A549 (cell line): ENCODE results near the gene UVSSA. TPM values are rescaled to one million over a fixed set of nuclear protein-coding genes. Genes with fewer than 3 reads are reported as not detected.

ENCODE experiments used
- ATAC-seq, 2 experiments: fragments of 200-7000 bp in 1 of 2; fragments of >200 bp in 1 of 2; cut with Nextera tagmentation in 1 of 2; cut with Tn5 transposase in 1 of 2; 3 replicates each; pipeline versions ENCODE4 v1.8.0 to v1.9.1; 2018 to 2020; ENCODE audit warnings: mild to moderate bottlenecking in 1 of 2, moderate library complexity in 1 of 2
- CTCF ChIA-PET: fragments of 300-600 bp; sonication (Branson Sonifier 250); formaldehyde crosslinking; extraction: SDS; loops from one replicate; lab custom pipeline; 2021; ENCODE audit warnings: antibody characterized with exemption, inconsistent platforms; lab: Yijun Ruan, JAX
- POLR2A ChIA-PET: fragments of 350-600 bp; formaldehyde crosslinking; extraction: SDS; loops from one replicate; lab custom pipeline; 2021; ENCODE audit warnings: antibody characterized with exemption, inconsistent platforms; lab: Yijun Ruan, JAX
- DNase-seq, 2 experiments: peaks; one replicate each; pipeline versions ENCODE4 v3.0.0 to v3.0.0-alpha.2; 2011 to 2016; ENCODE audit warnings: low read depth in 1 of 2, low spot score in 1 of 2
- FAIRE-seq: peaks from 2 replicates; lab custom pipeline; 2011; peaks lifted over from hg19 to GRCh38; lab: Jason Lieb, UNC
- H3K27ac ChIP-seq, 2 experiments: fragments of >200 bp; sonication (Bioruptor Twin); formaldehyde crosslinking; 3 replicates each; pipeline ENCODE4 v1.5.1; 2016 to 2017
- H3K4me1 ChIP-seq: fragments of >200 bp; sonication (Bioruptor Twin); formaldehyde crosslinking; 3 replicates; pipeline ENCODE4 v1.6.1; 2016
- H3K4me2 ChIP-seq: fragments of >200 bp; sonication (Bioruptor Twin); formaldehyde crosslinking; 3 replicates; pipeline ENCODE4 v1.6.1; 2016
- H3K4me3 ChIP-seq: fragments of >200 bp; sonication (Bioruptor Twin); formaldehyde crosslinking; 3 replicates; pipeline ENCODE4 v1.5.1; 2016
- H3K9me3 ChIP-seq: fragments of >200 bp; sonication (Bioruptor Twin); formaldehyde crosslinking; 3 replicates; pipeline ENCODE4 v1.6.1; 2016
- CBX8 ChIP-seq: fragments of 200-600 bp; sonication (generic); IDR thresholded peaks from 2 replicates; pipeline ENCODE4 v1.6.1; 2016
- CEBPB ChIP-seq, 2 experiments: fragments of >200 bp in 1 of 2; sonication (Bioruptor Twin) in 1 of 2; formaldehyde crosslinking in 1 of 2; IDR thresholded peaks; 2 replicates each; pipeline ENCODE4 v1.6.1; 2012 to 2016
- CHD2 ChIP-seq: fragments of 150-350 bp; IDR thresholded peaks from 2 replicates; pipeline ENCODE4 v1.6.1; 2014; ENCODE audit warnings: low read length; ENCODE audit not compliant: partially characterized antibody
- CHD4 ChIP-seq: fragments of 200-600 bp; sonication (generic); IDR thresholded peaks from 2 replicates; pipeline ENCODE4 v1.6.1; 2016; ENCODE audit warnings: antibody characterized with exemption, mild to moderate bottlenecking, borderline replicate concordance
- FOSB ChIP-seq: fragments of 250-450 bp; sonication (Bioruptor Pico); IDR thresholded peaks from 2 replicates; pipeline ENCODE4 v1.5.0; 2020; ENCODE audit warnings: mild to moderate bottlenecking, moderate library complexity
- FOSL2 ChIP-seq, 2 experiments: fragments of 450-650 bp in 1 of 2; fragments of >200 bp in 1 of 2; sonication (Bioruptor Twin) in 1 of 2; formaldehyde crosslinking; IDR thresholded peaks; 2 replicates each; pipeline versions ENCODE4 v1.5.0 to v1.6.1; 2016 to 2020; ENCODE audit warnings: mild to moderate bottlenecking in 1 of 2, moderate library complexity in 1 of 2
- HEYL ChIP-seq: fragments of 250-450 bp; sonication (Bioruptor Pico); IDR thresholded peaks from 2 replicates; pipeline ENCODE4 v1.8.0; 2021; ENCODE audit warnings: mild to moderate bottlenecking, moderate library complexity
- HOXB5 ChIP-seq: fragments of 250-450 bp; sonication (Bioruptor Pico); IDR thresholded peaks from 2 replicates; pipeline ENCODE4 v1.5.0; 2020; ENCODE audit warnings: mild to moderate bottlenecking, moderate library complexity
- JUN ChIP-seq, 2 experiments: fragments of >200 bp; sonication (Bioruptor Twin); formaldehyde crosslinking; IDR thresholded peaks; 2 replicates in 1 of 2; 3 replicates in 1 of 2; pipeline ENCODE4 v1.6.1; 2016 to 2017
- JUNB ChIP-seq: fragments of >200 bp; sonication (Bioruptor Twin); formaldehyde crosslinking; IDR thresholded peaks from 2 replicates; pipeline ENCODE4 v1.6.1; 2016
- NPAS2 ChIP-seq: fragments of 250-450 bp; sonication (Bioruptor Pico); IDR thresholded peaks from 2 replicates; pipeline ENCODE4 v1.8.0; 2022; ENCODE audit warnings: mild to moderate bottlenecking, moderate library complexity, borderline replicate concordance
- PHF8 ChIP-seq: fragments of 200-600 bp; sonication (generic); IDR thresholded peaks from 2 replicates; pipeline ENCODE4 v1.6.1; 2016; ENCODE audit warnings: low read depth, mild to moderate bottlenecking, antibody characterized with exemption, moderate library complexity, borderline replicate concordance
- POLR2A ChIP-seq: IDR thresholded peaks from 2 replicates; pipeline ENCODE4 v1.6.1; 2012; ENCODE audit warnings: mild to moderate bottlenecking, low read length
- RARB ChIP-seq: fragments of 250-450 bp; sonication (Bioruptor Pico); IDR thresholded peaks from 2 replicates; pipeline ENCODE4 v1.8.0; 2021; ENCODE audit warnings: mild to moderate bottlenecking, moderate library complexity
- RFX5 ChIP-seq: fragments of 450-650 bp; IDR thresholded peaks from 2 replicates; pipeline ENCODE4 v1.7.1; 2014; ENCODE audit warnings: antibody characterized with exemption, mild to moderate bottlenecking, moderate library complexity
- SMC3 ChIP-seq: fragments of >200 bp; sonication (Bioruptor Twin); formaldehyde crosslinking; IDR thresholded peaks from 3 replicates; pipeline ENCODE4 v1.6.1; 2018; ENCODE audit warnings: inconsistent platforms
- TFCP2L1 ChIP-seq: fragments of 250-450 bp; sonication (Bioruptor Pico); IDR thresholded peaks from 2 replicates; pipeline ENCODE4 v1.5.0; 2021; ENCODE audit warnings: mild to moderate bottlenecking
- ZC3H11A ChIP-seq: fragments of 450-650 bp; IDR thresholded peaks from 2 replicates; pipeline ENCODE4 v1.6.1; 2014; ENCODE audit warnings: antibody characterized with exemption, mild to moderate bottlenecking
- ZSCAN20 ChIP-seq: fragments of 250-450 bp; sonication (Bioruptor Pico); IDR thresholded peaks from 2 replicates; pipeline ENCODE4 v1.8.0; 2022; ENCODE audit warnings: mild to moderate bottlenecking, moderate library complexity
- WGBS: methylation state at CpG from one replicate; pipeline ENCODE4 v1.1.6; 2017; ENCODE audit errors: missing lambda C conversion rate; 5-methylcytosine and 5-hydroxymethylcytosine counted together
- polyA plus RNA-seq, 4 experiments: library from polyadenylated mRNA; depleted of rRNA in 3 of 4; stranded (reverse); fragments of >200 nt; fragmentation: RNase III in 1 of 4; extraction: RNeasy Plus Mini Kit Qiagen cat#74134 plus additional on column Dnase treatment in 1 of 4; gene quantifications; 2 replicates in 3 of 4; 3 replicates in 1 of 4; pipeline ENCODE4 v1.2.3, GENCODE V29; 2011 to 2017
- TF ChIP-seq, protein P1 (sequence below): IDR thresholded peaks from 2 replicates; pipeline ENCODE4 v1.6.1; 2012
- TF ChIP-seq, protein P2 (sequence below): IDR thresholded peaks from 2 replicates; pipeline ENCODE4 v1.6.1; 2012
- TF ChIP-seq, protein P3 (sequence below): fragments of 250-450 bp; sonication (Bioruptor Pico); IDR thresholded peaks from 2 replicates; pipeline ENCODE4 v1.5.0; 2020; ENCODE audit warnings: low read depth, mild to moderate bottlenecking, moderate library complexity
- TF ChIP-seq, protein P4 (sequence below): IDR thresholded peaks from 2 replicates; pipeline ENCODE4 v1.6.1; 2012; ENCODE audit warnings: low read depth, borderline replicate concordance

UVSSA gene
- polyA plus RNA-seq, 2 of the 4 experiments (the other 2 are of a cell fraction): 4.5 to 6.9 TPM

DNA sequence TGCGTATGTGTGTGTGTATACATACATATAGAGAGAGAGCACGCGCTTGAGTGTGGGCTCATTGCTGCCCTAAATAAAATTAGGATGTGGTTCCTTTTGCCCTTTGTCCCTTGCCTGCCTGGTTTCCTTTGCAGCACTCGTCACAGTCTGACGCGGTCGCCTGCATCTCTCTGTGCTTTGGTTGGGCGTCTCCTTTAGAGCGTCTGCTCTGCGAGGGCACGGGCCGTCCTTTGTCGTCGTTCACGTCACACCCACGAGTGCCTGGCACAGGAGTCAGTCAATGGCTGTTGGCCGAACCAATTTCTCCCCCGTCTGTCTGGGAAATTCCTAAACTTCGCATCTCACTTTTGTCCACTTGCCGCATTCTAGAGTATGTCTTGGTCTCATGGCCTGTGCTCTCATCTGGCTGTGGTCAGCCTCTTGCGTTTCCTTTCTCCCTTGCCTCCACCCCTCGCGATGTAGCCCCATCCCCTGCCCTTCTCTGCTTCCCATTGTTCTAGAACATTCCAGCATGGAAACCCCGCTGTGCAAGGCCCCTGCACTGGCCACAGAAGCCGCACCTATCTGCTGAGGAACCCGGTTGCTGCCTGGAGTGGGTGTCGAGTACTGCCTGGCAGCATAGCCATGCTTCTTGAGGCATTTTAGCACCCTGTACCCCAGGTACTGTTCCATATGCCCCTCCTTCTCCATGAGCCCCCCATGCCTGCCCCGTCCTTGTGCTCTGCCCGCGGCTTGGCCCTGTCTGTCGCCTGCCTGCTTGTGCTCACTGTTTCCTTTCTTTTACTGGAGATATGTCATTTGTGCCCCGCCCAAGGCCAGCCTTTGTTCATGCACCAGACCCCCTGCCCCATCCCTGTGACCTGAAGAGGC lies 49.3 kb upstream of the UVSSA start:
- ChIA-PET CTCF (no interaction called here), POLR2A (no interaction called here)
- 95% methylated on average over 28 of the region's 32 CpGs for WGBS
- H3K4me1 ChIP-seq: no peaks in the 10 kb centered on the region
- no peak overlapping the region for H3K4me3 ChIP-seq
- no peak overlapping the region for H3K27ac ChIP-seq
- FAIRE-seq (no peak), ATAC-seq (no peak), DNase-seq (no peak)
- H3K4me2 ChIP-seq: no peak overlapping the region
- H3K9me3 ChIP-seq: no peaks in the 10 kb centered on the region
- TF ChIP-seq POLR2A (no peak), FOSL2 (IDR thresholded peaks at IDR 0.05) (no peak), FOSL2 (CRISPR knock-in tag; IDR thresholded peaks at IDR 0.05) (no peak), HEYL (CRISPR knock-in tag) (no peak), TFCP2L1 (CRISPR knock-in tag) (no peak), NPAS2 (CRISPR knock-in tag) (no peak)
- TF ChIP-seq, protein P1, sequence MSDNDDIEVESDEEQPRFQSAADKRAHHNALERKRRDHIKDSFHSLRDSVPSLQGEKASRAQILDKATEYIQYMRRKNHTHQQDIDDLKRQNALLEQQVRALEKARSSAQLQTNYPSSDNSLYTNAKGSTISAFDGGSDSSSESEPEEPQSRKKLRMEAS: no peak
- TF ChIP-seq, protein P2, sequence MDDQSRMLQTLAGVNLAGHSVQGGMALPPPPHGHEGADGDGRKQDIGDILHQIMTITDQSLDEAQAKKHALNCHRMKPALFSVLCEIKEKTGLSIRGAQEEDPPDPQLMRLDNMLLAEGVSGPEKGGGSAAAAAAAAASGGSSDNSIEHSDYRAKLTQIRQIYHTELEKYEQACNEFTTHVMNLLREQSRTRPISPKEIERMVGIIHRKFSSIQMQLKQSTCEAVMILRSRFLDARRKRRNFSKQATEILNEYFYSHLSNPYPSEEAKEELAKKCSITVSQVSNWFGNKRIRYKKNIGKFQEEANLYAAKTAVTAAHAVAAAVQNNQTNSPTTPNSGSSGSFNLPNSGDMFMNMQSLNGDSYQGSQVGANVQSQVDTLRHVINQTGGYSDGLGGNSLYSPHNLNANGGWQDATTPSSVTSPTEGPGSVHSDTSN: no peak
- TF ChIP-seq, protein P3, sequence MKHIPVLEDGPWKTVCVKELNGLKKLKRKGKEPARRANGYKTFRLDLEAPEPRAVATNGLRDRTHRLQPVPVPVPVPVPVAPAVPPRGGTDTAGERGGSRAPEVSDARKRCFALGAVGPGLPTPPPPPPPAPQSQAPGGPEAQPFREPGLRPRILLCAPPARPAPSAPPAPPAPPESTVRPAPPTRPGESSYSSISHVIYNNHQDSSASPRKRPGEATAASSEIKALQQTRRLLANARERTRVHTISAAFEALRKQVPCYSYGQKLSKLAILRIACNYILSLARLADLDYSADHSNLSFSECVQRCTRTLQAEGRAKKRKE (CRISPR knock-in tag): no peak

DNA sequence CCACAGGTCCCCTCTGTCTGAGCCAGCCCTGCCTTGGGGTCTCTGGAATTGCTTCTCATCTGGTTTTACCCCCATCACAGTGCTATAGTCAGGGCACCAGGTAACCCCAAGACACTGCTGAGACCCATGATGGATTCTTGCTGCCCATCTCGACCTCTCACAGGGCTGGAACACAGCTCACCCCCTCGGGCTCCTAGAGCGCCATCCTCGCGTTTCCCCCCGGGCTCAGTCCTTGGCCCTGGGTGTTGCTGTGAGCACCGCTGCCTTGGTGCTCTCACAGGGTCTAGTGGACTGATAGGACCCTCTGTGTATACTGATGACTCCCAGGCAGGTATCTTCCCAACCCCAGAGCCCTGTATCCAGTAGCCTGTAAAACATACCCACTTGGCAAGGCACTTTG lies 48.5 kb upstream of the UVSSA start:
- Histone ChIP-seq H3K4me3 (no peak overlapping the region), H3K4me1 (no peaks in the 10 kb centered on the region), H3K4me2 (no peak overlapping the region), H3K9me3 (no peaks in the 10 kb centered on the region), H3K27ac (no peak overlapping the region)
- TF ChIP-seq TFCP2L1 (CRISPR knock-in tag) (no peak), HOXB5 (no peak), RFX5 (no peak), RARB (CRISPR knock-in tag) (no peak), CHD4 (no peak), SMC3 (no peak), FOSB (no peak), JUNB (no peak), CHD2 (no peak), ZSCAN20 (no peak), CBX8 (no peak), JUN (IDR thresholded peaks at IDR 0.05) (no peak), ZC3H11A (no peak), PHF8 (no peak), CEBPB (IDR thresholded peaks at IDR 0.05) (no peak), POLR2A (no peak)
- TF ChIP-seq, protein P4, sequence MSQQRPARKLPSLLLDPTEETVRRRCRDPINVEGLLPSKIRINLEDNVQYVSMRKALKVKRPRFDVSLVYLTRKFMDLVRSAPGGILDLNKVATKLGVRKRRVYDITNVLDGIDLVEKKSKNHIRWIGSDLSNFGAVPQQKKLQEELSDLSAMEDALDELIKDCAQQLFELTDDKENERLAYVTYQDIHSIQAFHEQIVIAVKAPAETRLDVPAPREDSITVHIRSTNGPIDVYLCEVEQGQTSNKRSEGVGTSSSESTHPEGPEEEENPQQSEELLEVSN: no peak
- TF ChIP-seq, protein P1: no peak
- ChIA-PET POLR2A (interaction anchor here (1.2 kb wide), 1 partner anchor 8 kb away, joined by 5 read pairs; the partner anchor contains the start of gene MAEA), CTCF (no interaction called here)
- 94% methylated on average over 7 of the region's 7 CpGs for WGBS
- ATAC-seq (no peak), FAIRE-seq (no peak), DNase-seq (no peak)
